GM21529 (cell line): ENCODE results near the gene KRT71.
"Not testable (repeated sequence)": the region's sequence is repeated elsewhere in the genome, so short reads cannot be mapped to it uniquely, and the experiment has no call there.

Experiments used
- ATAC-seq: cut with Tn5 transposase; IDR thresholded peaks from one replicate; pipeline ENCODE4 v1.9.1; 2021; ENCODE audit not compliant: unreplicated experiment

The KRT71 gene

GRCh38 chr12:52552681-52553195 lies at the start of gene KRT71:
TSS of gene KRT71 (minus strand) at chr12:52553145. CDS start at chr12:52553077, 68 bp downstream.
- ATAC-seq, result no peak

GRCh38 chr12:52602552-52602951 lies 49.6 kb upstream of the KRT71 start:
- ATAC-seq, result no peak

GRCh38 chr12:52601671-52602070 lies 48.7 kb upstream of the KRT71 start:
- ATAC-seq, result no peak

- ATAC-seq, result no peak
These were observed 48.1 kb upstream of the KRT71 start, which contains the start of gene KRT72 for GRCh38 chr12:52600941-52601481. TSS of gene KRT72 (minus strand) at chr12:52601463. CDS start at chr12:52601452, 11 bp downstream.

- ATAC-seq, result no peak
These were observed 47.5 kb upstream of the KRT71 start for GRCh38 chr12:52600475-52600874.

GRCh38 chr12:52600071-52600470 lies 47.1 kb upstream of the KRT71 start:
- no peak for ATAC-seq

- no peak for ATAC-seq
These were observed 46.0 kb upstream of the KRT71 start for GRCh38 chr12:52598966-52599365.

- ATAC-seq, result not testable (repeated sequence)
These were observed 41.3 kb upstream of the KRT71 start for GRCh38 chr12:52594237-52594636.

GRCh38 chr12:52591521-52591920 lies 38.6 kb upstream of the KRT71 start:
- ATAC-seq, result no peak

- ATAC-seq, result no peak
These were observed 37.1 kb upstream of the KRT71 start for GRCh38 chr12:52590021-52590420.

- no peak for ATAC-seq
These were observed 34.6 kb upstream of the KRT71 start for GRCh38 chr12:52587563-52587962.

GRCh38 chr12:52585946-52586345 lies 33.0 kb upstream of the KRT71 start:
- no peak for ATAC-seq

- ATAC-seq, result no peak
These were observed 32.1 kb upstream of the KRT71 start for GRCh38 chr12:52585066-52585465.

GRCh38 chr12:52584156-52584682 lies 31.3 kb upstream of the KRT71 start:
- no peak for ATAC-seq

- ATAC-seq, result no peak
These were observed 30.1 kb upstream of the KRT71 start for GRCh38 chr12:52582971-52583456.

GRCh38 chr12:52582486-52582885 lies 29.5 kb upstream of the KRT71 start:
- ATAC-seq, result no peak

GRCh38 chr12:52581481-52581880 lies 28.5 kb upstream of the KRT71 start:
- no peak for ATAC-seq

- ATAC-seq, result no peak
These were observed 28.1 kb upstream of the KRT71 start for GRCh38 chr12:52581066-52581465.

- no peak for ATAC-seq
These were observed 27.6 kb upstream of the KRT71 start for GRCh38 chr12:52580496-52580895.

GRCh38 chr12:52579468-52580465 lies 26.8 kb upstream of the KRT71 start:
- ATAC-seq, result no peak

- ATAC-seq, result no peak
These were observed 25.5 kb upstream of the KRT71 start for GRCh38 chr12:52578469-52578868.

- no peak for ATAC-seq
These were observed 24.4 kb upstream of the KRT71 start for GRCh38 chr12:52577316-52577715.
